GM18517 (cell line): ENCODE results near the gene UBE2A.

Experiments used
- ATAC-seq: cut with Tn5 transposase; IDR thresholded peaks from one replicate; pipeline ENCODE4 v1.9.1; 2021; ENCODE audit warnings: mild to moderate bottlenecking, moderate library complexity; ENCODE audit not compliant: unreplicated experiment

The UBE2A gene

GRCh38 chrX:119606280-119607017 lies 32.1 kb downstream of the UBE2A start, which contains the start of gene NKRF:
NKRF (minus strand) TSS chrX:119606424.
- ATAC-seq: peak; percentile 80

GRCh38 chrX:119607018-119607389 lies 32.6 kb downstream of the UBE2A start:
- ATAC-seq: no peak

GRCh38 chrX:119614776-119615175 lies 40.4 kb downstream of the UBE2A start:
- no peak for ATAC-seq

DNA sequence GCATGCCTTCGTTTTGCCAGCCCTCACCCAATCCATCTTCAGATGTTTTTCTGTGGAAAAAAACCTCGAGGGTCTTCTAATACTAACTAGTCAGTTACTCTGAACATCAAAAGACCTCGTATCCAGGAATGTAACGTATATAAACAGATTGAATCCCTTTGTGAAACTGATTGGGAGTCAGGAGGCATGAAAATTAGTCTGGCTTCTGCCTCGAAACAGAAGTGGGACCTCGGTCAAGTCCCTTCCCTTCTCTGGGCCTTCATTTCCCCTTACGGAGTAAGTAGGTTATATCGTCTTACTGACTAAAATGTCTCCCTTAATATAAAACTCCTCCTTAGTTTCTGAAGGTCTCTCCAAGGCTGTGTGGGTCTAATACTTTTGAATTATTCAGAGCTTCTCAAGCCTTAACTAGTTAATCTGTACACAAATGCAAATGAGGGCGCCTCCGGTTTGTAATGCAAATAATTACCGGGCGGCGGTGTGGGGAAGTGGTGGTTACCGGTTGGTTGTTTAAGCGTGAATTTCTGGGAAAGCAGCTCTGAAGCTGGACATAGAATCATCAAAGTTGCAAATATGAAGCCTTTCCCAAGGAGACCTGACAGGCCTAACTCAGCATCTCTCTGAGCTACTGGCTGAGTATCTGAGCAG lies 43.3 kb downstream of the UBE2A start:
- peak; percentile 61 for ATAC-seq

DNA sequence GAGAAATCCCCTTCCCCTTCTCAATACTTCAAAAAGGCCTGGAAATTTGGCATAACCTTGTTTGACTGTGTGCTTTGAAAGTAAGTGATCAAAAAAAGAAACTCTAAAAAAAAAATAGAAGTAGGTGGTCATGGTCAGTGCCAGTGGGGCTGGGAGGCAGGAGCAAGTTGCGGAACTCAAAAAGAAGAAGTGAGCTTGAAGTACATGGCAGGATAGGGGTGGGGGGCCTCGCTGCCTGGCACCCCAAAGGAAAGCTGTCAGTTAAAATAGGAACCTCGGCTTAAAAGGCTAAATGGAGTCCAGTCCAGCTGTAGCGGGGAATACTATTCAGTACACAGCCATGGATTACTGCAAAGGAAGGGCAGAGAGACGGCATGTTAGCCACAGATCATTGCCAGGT lies 44.1 kb downstream of the UBE2A start:
- peak; percentile 35 for ATAC-seq

GRCh38 chrX:119622356-119623232 lies 48.2 kb downstream of the UBE2A start:
- no peak for ATAC-seq

DNA sequence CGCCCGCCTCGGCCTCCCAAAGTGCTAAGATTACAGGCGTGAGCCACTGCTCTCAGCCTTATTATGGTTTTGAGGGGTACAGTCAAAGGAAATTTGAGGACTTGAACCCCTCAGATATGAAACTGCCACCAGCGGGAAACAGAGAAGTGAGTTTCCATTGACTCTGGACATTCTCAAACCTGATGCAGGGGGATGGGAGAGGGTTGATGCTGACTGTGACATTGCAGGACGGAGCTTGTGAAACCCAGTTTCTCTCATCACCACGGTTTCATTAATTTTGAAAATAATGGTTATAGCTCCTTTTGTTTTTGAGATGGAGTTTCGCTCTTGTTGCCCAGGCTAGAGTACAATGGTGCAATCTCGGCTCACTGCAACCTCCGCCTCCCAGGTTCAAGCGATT lies 50.1 kb downstream of the UBE2A start:
- ATAC-seq: no peak

DNA sequence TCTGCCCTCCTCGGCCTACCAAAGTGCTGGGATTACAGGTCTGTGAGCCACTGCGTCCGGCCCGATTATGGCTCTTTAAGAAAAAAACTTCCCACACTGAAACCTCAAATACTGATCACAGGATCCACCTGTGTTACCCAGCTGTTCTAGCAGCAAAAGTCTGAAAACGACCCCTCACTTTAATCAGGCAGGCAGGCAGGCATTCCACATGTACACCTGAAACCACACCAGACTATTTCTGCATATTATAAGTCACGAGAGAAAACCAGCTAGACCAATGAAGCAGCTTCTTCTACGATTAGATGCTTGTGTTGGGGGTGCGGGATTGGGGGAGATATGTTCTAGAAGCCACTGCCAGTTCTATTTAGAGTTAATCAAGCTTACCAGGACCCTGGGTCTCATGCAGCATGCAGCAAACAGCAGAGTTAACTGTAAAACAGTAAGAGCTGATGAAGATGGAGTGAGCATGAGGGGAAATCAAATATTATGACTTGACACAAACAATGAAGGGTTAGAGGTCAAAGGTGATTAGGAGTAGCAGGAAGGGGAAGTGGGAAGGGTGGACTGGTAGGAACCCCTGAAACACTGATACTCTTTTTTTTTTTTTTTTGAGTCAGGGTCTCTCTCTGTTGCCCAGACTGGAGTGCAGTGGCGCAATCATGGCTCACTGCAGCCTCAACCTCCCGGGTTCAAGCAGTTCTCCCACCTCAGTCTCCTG lies 50.7 kb downstream of the UBE2A start:
- no peak for ATAC-seq

DNA sequence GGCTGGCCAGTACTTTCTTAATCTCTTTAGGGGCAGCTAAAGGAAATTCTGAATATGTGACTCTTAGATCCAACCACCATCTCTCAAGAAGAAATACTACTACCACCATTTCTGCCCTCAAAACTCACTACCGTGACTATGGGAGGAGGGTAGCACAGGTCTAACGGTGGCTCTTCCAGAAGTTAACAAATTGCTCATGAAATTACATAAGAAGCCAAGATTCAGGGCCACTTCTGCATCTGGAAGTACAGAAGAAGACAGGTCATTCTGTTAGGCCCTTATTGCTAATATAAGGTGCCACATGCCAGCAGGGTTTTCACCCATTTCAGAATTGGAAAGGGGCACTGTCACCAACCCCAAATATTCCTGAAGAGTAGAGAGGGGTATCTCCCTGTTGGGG lies 51.5 kb downstream of the UBE2A start:
- ATAC-seq: no peak
